HS-5 (cell line): ENCODE data around the gene KCTD16.

ENCODE experiments used
- DNase-seq: peaks from one replicate; pipeline ENCODE4 v3.0.0-alpha.2; 2012; ENCODE audit warnings: low read depth

The KCTD16 gene

GRCh38 chr5:144405991-144406390 lies 235.3 kb downstream of the KCTD16 start:
- no peak for DNase-seq

GRCh38 chr5:144406442-144406841 lies 235.8 kb downstream of the KCTD16 start:
- DNase-seq, result no peak

- no peak for DNase-seq
Observed at GRCh38 chr5:144414202-144415029, 243.7 kb downstream of the KCTD16 start.

- no peak for DNase-seq
Observed at GRCh38 chr5:144416196-144416595, 245.5 kb downstream of the KCTD16 start.

GRCh38 chr5:144418719-144419118 lies 248.0 kb downstream of the KCTD16 start:
- DNase-seq, result no peak

- DNase-seq, result peak; percentile 4
Observed at GRCh38 chr5:144421411-144421810, 250.7 kb downstream of the KCTD16 start.

GRCh38 chr5:144422018-144422727 lies 251.5 kb downstream of the KCTD16 start:
- DNase-seq, result no peak

- no peak for DNase-seq
Observed at GRCh38 chr5:144427866-144428265, 257.2 kb downstream of the KCTD16 start.

GRCh38 chr5:144428326-144428725 lies 257.7 kb downstream of the KCTD16 start:
- DNase-seq, result no peak

- DNase-seq, result no peak
Observed at GRCh38 chr5:144429405-144429804, 258.7 kb downstream of the KCTD16 start.

GRCh38 chr5:144429905-144430304 lies 259.2 kb downstream of the KCTD16 start:
- no peak for DNase-seq

- DNase-seq, result no peak
Observed at GRCh38 chr5:144433140-144433822, 262.6 kb downstream of the KCTD16 start.

- DNase-seq, result no peak
Observed at GRCh38 chr5:144433893-144434292, 263.2 kb downstream of the KCTD16 start.

GRCh38 chr5:144436007-144436406 lies 265.3 kb downstream of the KCTD16 start:
- DNase-seq, result no peak

GRCh38 chr5:144438237-144438636 lies 267.6 kb downstream of the KCTD16 start:
- DNase-seq, result no peak

GRCh38 chr5:144448457-144448856 lies 277.8 kb downstream of the KCTD16 start:
- no peak for DNase-seq

- DNase-seq, result no peak
Observed at GRCh38 chr5:144451187-144451973, 280.7 kb downstream of the KCTD16 start.

GRCh38 chr5:144453753-144454152 lies 283.1 kb downstream of the KCTD16 start:
- no peak for DNase-seq

- no peak for DNase-seq
Observed at GRCh38 chr5:144457160-144457559, 286.5 kb downstream of the KCTD16 start.

GRCh38 chr5:144458216-144458615 lies 287.5 kb downstream of the KCTD16 start:
- no peak for DNase-seq

- DNase-seq, result no peak
Observed at GRCh38 chr5:144460600-144460999, 289.9 kb downstream of the KCTD16 start.

GRCh38 chr5:144462577-144462976 lies 291.9 kb downstream of the KCTD16 start:
- DNase-seq, result no peak
